Lung (tissue), 12 donors: ENCODE measurements around the gene MOCOS. TPM values are rescaled to one million over a fixed set of nuclear protein-coding genes. Genes with fewer than 3 reads are reported as not detected.

Experiments used
- ATAC-seq: fragments of 200-7000 bp; cut with Tn5 transposase; one replicate; pipeline ENCODE4 v1.9.1; 2020; ENCODE audit warnings: moderate number of reproducible peaks; ENCODE audit not compliant: insufficient read depth, low FRiP score
- DNase-seq, 3 donors: peaks; one replicate each; pipeline ENCODE4 v3.0.0-alpha.2; 2013 to 2017
- H3K27ac ChIP-seq, 2 donors: one replicate each; pipeline ENCODE4 v1.5.1; 2013; ENCODE audit warnings: mild to moderate bottlenecking in 2 of 2, moderate library complexity in 2 of 2, control low read depth in 1 of 2, inconsistent platforms in 1 of 2, low read depth in 1 of 2, low read length in 1 of 2
- H3K27me3 ChIP-seq, 3 donors: one replicate each; pipeline ENCODE4 v1.5.1; 2013; ENCODE audit warnings: low read length in 2 of 3; ENCODE audit not compliant: control insufficient read depth in 3 of 3, insufficient read depth in 3 of 3
- H3K36me3 ChIP-seq, 4 donors: one replicate each; pipeline ENCODE4 v1.5.1; 2013; ENCODE audit warnings: low read length in 4 of 4, mild to moderate bottlenecking in 1 of 4, moderate library complexity in 1 of 4; ENCODE audit not compliant: control insufficient read depth in 4 of 4, insufficient read depth in 4 of 4
- H3K4me1 ChIP-seq, 5 donors: one replicate each; pipeline ENCODE4 v1.5.1; 2013; ENCODE audit warnings: low read length in 5 of 5, mild to moderate bottlenecking in 2 of 5, moderate library complexity in 1 of 5; ENCODE audit not compliant: control insufficient read depth in 5 of 5, insufficient read depth in 5 of 5
- H3K4me3 ChIP-seq: one replicate; pipeline ENCODE4 v1.5.1; 2013; ENCODE audit warnings: mild to moderate bottlenecking, control low read depth, moderate library complexity
- H3K9ac ChIP-seq, 2 donors: one replicate each; pipeline ENCODE4 v1.5.1; 2013; ENCODE audit warnings: low read length in 2 of 2, control low read depth in 1 of 2; ENCODE audit not compliant: insufficient read depth in 1 of 2
- H3K9me3 ChIP-seq, 4 donors: one replicate each; pipeline ENCODE4 v1.5.1; 2013; ENCODE audit warnings: low read length in 3 of 4, mild to moderate bottlenecking in 1 of 4, moderate library complexity in 1 of 4; ENCODE audit not compliant: control insufficient read depth in 4 of 4, insufficient read depth in 3 of 4
- CTCF ChIP-seq: IDR thresholded peaks from 2 replicates; pipeline ENCODE4 v1.5.1; 2012; ENCODE audit warnings: mild to moderate bottlenecking; ENCODE audit errors: control extremely low read depth, extremely low read depth
- WGBS, 2 donors: extraction: QIAGEN DNeasy Blood & Tissue Kit; methylation state at CpG; one replicate each; pipeline ENCODE4 v1.1.7; 2013; 5-methylcytosine and 5-hydroxymethylcytosine counted together
- polyA plus RNA-seq, 2 donors: library from polyadenylated mRNA; stranded (reverse); fragments of 200-250 nt; gene quantifications; one replicate each; pipeline ENCODE4 v1.2.1, GENCODE V29; 2013
- total RNA-seq, 2 donors: library from RNA; depleted of rRNA in 1 of 2; stranded (reverse); fragments of >200 nt in 1 of 2; gene quantifications; one replicate each; pipeline ENCODE4 v1.2.1, GENCODE V29; 2014 to 2021
- donor health status: control.
- donor health status: control.
- donor health status: Bipolar disorder and iron deficiency.
- donor health status: healthy.
- donor health status: DM: yes; HTN: yes; CAD: no.

Gene MOCOS
- total and polyA plus RNA-seq, 4 donors = 0.68 to 4.1 (median 3.2) TPM

GRCh38 chr18:36186461-36187192 lies 670 bp upstream of the MOCOS start:
- no peaks in the 10 kb centered on the region for H3K9me3 ChIP-seq
- no peaks in the 10 kb centered on the region for H3K36me3 ChIP-seq
- 9 to 11% methylated on average over 46 to 47 of the region's 47 CpGs for WGBS, 2 donors
- H3K9ac ChIP-seq = no peak overlapping the region
- H3K27ac ChIP-seq = peak overlapping the region in 1 of 2 donors; percentile 61
- TF ChIP-seq CTCF = no peak
- H3K27me3 ChIP-seq = peaks cover 0 to 19% (median 3%) of the 10 kb centered on the region in 3 donors
- peak overlapping the region; percentile 74 for H3K4me3 ChIP-seq
- H3K4me1 ChIP-seq = peaks cover 0 to 17% (median 0%) of the 10 kb centered on the region in 5 donors
- DNase-seq = peak; percentile 14 to 37 (median 29)
- peak; percentile 51 for ATAC-seq

GRCh38 chr18:36187826-36188721 lies 777 bp downstream of the MOCOS start:
- Histone ChIP-seq H3K4me3 (peak overlapping the region; percentile 74), H3K27me3 (peaks cover 0 to 19% (median 3%) of the 10 kb centered on the region in 3 donors), H3K36me3 (no peaks in the 10 kb centered on the region), H3K27ac (peak overlapping the region in 1 of 2 donors; percentile 68), H3K9ac (no peak overlapping the region), H3K4me1 (peaks cover 0 to 17% (median 0%) of the 10 kb centered on the region in 5 donors), H3K9me3 (no peaks in the 10 kb centered on the region)
- 37 to 39% methylated on average over 40 to 43 of the region's 43 CpGs for WGBS, 2 donors
- ATAC-seq (peak; percentile 2), DNase-seq (no peak)
- no peak for TF ChIP-seq CTCF

- peaks cover 0 to 17% (median 0%) of the 10 kb centered on the region in 5 donors for H3K4me1 ChIP-seq
- TF ChIP-seq CTCF = no peak
These were observed 1.6 kb downstream of the MOCOS start for GRCh38 chr18:36188916-36189315.

More at GRCh38 chr18:36188916-36189315, 1.6 kb downstream of the MOCOS start:
- no peak overlapping the region for H3K4me3 ChIP-seq
- H3K36me3 ChIP-seq = no peaks in the 10 kb centered on the region
- no peak for DNase-seq
- peaks cover 0 to 19% (median 3%) of the 10 kb centered on the region in 3 donors for H3K27me3 ChIP-seq
- no peak overlapping the region for H3K9ac ChIP-seq
- no peaks in the 10 kb centered on the region for H3K9me3 ChIP-seq
- WGBS, 2 donors = 85 to 88% methylated on average over 3 of the region's 3 CpGs
- no peak overlapping the region for H3K27ac ChIP-seq
- no peak for ATAC-seq
